Kidney epithelial cell (primary cell): Measurements from ENCODE around the gene ACOT7. TPM values are rescaled to one million over a fixed set of nuclear protein-coding genes. Genes with fewer than 3 reads are reported as not detected.
"Not testable (repeated sequence)": the region's sequence is repeated elsewhere in the genome, so short reads cannot be mapped to it uniquely, and the experiment has no call there.

Experiments
- DNase-seq: peaks from one replicate; pipeline ENCODE4 v3.0.0-alpha.2; 2010; ENCODE audit warnings: low read depth
- H3K27me3 ChIP-seq: 2 replicates; pipeline ENCODE4 v1.6.0; 2011; ENCODE audit warnings: low read length; ENCODE audit not compliant: control insufficient read depth, insufficient read depth
- H3K36me3 ChIP-seq: 2 replicates; pipeline ENCODE4 v1.5.1; 2011; ENCODE audit warnings: low read length; ENCODE audit not compliant: control insufficient read depth, insufficient read depth
- H3K4me3 ChIP-seq: 2 replicates; pipeline ENCODE4 v1.5.1; 2011; ENCODE audit warnings: low read depth, mild to moderate bottlenecking, control low read depth, low read length
- total RNA-seq: library from RNA; depleted of rRNA; stranded (reverse); fragments of >200 nt; gene quantifications from 2 replicates; pipeline ENCODE4 v1.2.3, GENCODE V29; 2015
- TF ChIP-seq, protein P1 (sequence below): IDR thresholded peaks from 2 replicates; pipeline ENCODE4 v1.5.1; 2011; ENCODE audit warnings: mild to moderate bottlenecking, moderate library complexity, low read length, control low read depth, inconsistent platforms; ENCODE audit not compliant: insufficient read depth, poor library complexity, severe bottlenecking

ACOT7 gene
- total RNA-seq, 1 donor from 2014 or later = 79.8 TPM

DNA sequence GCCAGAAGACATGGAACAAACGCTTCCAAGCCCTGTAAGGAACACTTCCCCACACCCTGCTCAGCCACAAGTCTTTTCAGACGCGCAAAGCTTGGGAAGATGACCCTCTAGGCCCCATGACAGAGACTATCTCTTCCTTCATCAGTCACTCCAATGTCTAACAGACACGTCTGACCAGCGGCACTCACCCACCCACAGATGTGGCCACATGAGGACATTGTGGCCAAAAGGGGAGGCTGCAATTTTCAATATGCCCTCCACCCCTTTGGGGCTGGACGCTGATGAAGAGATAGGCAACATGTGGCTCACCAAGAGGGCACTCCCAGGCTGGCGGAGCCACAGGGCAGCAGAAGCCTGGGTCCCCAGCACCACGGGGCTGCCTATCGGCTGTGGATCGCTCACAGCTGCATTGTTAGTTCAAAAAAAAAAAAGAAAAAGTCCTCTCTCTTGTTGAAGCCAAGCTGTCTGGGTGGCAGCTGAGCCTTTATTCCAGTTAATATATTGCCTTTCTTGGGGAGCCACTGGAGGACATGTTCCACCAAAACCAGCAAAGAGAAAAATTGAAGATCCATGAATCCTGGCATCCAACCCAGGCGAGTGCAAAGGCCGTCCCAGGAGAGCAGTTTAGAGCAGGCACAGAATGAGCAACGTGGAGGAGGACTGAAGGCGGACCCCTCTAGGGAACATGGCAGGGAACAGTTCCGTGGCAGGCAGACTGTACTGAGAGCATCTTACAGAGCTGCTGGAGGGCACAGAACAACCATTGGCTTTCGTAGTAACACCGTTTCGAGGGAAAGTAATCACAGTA is 80.0 kb downstream of the ACOT7 start:
- H3K27me3 ChIP-seq = no peaks in the 10 kb centered on the region
- no peak for DNase-seq
- H3K4me3 ChIP-seq = no peak overlapping the region
- no peaks in the 10 kb centered on the region for H3K36me3 ChIP-seq
- TF ChIP-seq, protein P1, sequence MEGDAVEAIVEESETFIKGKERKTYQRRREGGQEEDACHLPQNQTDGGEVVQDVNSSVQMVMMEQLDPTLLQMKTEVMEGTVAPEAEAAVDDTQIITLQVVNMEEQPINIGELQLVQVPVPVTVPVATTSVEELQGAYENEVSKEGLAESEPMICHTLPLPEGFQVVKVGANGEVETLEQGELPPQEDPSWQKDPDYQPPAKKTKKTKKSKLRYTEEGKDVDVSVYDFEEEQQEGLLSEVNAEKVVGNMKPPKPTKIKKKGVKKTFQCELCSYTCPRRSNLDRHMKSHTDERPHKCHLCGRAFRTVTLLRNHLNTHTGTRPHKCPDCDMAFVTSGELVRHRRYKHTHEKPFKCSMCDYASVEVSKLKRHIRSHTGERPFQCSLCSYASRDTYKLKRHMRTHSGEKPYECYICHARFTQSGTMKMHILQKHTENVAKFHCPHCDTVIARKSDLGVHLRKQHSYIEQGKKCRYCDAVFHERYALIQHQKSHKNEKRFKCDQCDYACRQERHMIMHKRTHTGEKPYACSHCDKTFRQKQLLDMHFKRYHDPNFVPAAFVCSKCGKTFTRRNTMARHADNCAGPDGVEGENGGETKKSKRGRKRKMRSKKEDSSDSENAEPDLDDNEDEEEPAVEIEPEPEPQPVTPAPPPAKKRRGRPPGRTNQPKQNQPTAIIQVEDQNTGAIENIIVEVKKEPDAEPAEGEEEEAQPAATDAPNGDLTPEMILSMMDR = no peak

GRCh38 chr1:6310116-6310848 is 83.3 kb downstream of the ACOT7 start:
- Histone ChIP-seq H3K36me3 (no peaks in the 10 kb centered on the region), H3K4me3 (no peak overlapping the region)
- TF ChIP-seq, protein P1 = no peak

GRCh38 chr1:6309564-6309963 is 84.0 kb downstream of the ACOT7 start:
- no peaks in the 10 kb centered on the region for H3K36me3 ChIP-seq
- no peak overlapping the region for H3K4me3 ChIP-seq
- no peak for DNase-seq
- TF ChIP-seq, protein P1 = no peak
- no peaks in the 10 kb centered on the region for H3K27me3 ChIP-seq

More at GRCh38 chr1:6310116-6310848, 83.3 kb downstream of the ACOT7 start:
- no peaks in the 10 kb centered on the region for H3K27me3 ChIP-seq
- DNase-seq = no peak

- H3K27me3 ChIP-seq = no peaks in the 10 kb centered on the region
- TF ChIP-seq, protein P1 = no peak
- no peaks in the 10 kb centered on the region for H3K36me3 ChIP-seq
- no peak overlapping the region for H3K4me3 ChIP-seq
- DNase-seq = no peak
These were observed 85.1 kb downstream of the ACOT7 start for GRCh38 chr1:6308449-6308848.

DNA sequence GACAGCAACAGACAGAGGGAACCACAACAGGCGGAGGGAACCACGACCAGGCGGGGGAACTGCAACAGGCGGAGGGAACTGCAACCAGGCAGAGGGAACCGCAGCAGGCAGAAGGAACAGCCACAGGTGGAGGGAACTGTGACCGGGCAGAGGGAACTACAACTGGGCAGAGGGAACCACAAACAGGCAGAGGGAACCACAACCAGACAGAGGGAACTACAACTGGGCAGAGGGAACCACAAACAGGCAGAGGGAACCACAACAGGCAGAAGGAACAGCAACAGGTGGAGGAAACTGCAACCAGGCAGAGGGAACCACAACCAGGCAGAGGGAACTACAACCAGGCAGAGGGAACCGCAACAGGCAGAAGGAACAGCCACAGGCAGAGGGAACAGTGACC is 85.9 kb downstream of the ACOT7 start:
- not testable (repeated sequence) for H3K27me3 ChIP-seq, DNase-seq, H3K36me3 ChIP-seq, H3K4me3 ChIP-seq

GRCh38 chr1:6307099-6307498 is 86.5 kb downstream of the ACOT7 start:
- TF ChIP-seq, protein P1 = no peak
- Histone ChIP-seq H3K27me3 (no peaks in the 10 kb centered on the region), H3K36me3 (no peaks in the 10 kb centered on the region), H3K4me3 (no peak overlapping the region)
- no peak for DNase-seq
